ENCODE data around the gene EN1.

DNA sequence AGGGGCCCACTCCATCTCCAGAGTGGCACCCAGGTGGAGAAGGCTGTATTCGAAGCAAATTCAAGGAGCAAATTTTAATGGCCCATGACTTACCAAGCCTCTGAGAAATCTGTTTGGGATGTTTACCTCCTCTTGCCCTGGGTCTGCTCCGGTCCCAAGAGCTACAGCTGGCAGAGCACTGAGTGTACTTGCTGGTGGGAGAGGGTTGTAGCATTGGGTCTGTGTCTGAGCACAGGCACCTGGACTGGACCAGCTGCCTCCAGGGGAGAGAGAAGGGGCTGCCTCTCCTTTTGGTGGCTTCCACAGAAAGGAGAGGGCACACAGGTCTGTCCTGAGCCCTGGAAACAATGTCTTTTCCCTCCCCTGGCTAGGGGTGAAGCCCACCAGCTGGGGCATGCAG is 9.8 kb downstream of the EN1 start:
- TF ChIP-seq, protein P1, sequence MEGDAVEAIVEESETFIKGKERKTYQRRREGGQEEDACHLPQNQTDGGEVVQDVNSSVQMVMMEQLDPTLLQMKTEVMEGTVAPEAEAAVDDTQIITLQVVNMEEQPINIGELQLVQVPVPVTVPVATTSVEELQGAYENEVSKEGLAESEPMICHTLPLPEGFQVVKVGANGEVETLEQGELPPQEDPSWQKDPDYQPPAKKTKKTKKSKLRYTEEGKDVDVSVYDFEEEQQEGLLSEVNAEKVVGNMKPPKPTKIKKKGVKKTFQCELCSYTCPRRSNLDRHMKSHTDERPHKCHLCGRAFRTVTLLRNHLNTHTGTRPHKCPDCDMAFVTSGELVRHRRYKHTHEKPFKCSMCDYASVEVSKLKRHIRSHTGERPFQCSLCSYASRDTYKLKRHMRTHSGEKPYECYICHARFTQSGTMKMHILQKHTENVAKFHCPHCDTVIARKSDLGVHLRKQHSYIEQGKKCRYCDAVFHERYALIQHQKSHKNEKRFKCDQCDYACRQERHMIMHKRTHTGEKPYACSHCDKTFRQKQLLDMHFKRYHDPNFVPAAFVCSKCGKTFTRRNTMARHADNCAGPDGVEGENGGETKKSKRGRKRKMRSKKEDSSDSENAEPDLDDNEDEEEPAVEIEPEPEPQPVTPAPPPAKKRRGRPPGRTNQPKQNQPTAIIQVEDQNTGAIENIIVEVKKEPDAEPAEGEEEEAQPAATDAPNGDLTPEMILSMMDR (optimal IDR thresholded peaks at IDR 0.05 in 1 of 3, IDR thresholded peaks at IDR 0.05 in 1 of 3, conservative IDR thresholded peaks at IDR 0.05 in 1 of 3; ENCODE audit: extremely low read depth in 1 of 3, insufficient read depth in 2 of 3, low read length in 3 of 3), result no peak
- no peak for TF ChIP-seq EZH2 (IDR thresholded peaks at IDR 0.05; ENCODE audit: low read length)

Data from keratinocyte (primary cell).